ENCODE data around the gene RUBCNL. TPM values are rescaled to one million over a fixed set of nuclear protein-coding genes. Genes with fewer than 3 reads are reported as not detected.

Gene RUBCNL
- total and polyA plus RNA-seq, 2 of the 8 experiments (the other 6 are each of a cell fraction or from before 2014, with no cell fraction given) = 2.6 to 4.9 TPM

DNA sequence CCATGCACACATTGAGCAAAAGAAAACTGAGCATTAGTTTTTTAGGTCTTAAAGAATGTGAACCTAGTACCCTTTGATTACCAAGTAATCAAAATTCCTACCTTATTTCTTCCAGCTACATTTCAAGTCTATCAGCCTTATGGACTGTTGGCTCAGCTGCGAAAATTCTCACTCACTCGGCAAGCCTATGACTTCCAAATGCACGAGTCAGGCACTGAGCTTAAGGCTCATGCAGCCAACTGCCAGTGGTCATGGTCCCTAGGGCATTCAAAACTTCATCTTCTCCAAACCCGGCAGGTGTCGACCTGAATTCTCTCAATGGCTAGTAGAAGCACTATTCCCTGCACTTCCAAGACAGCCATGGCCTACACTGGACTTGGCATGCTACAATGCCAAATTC, 41.2 kb downstream of the RUBCNL start (continued):
- TF ChIP-seq, protein P1, sequence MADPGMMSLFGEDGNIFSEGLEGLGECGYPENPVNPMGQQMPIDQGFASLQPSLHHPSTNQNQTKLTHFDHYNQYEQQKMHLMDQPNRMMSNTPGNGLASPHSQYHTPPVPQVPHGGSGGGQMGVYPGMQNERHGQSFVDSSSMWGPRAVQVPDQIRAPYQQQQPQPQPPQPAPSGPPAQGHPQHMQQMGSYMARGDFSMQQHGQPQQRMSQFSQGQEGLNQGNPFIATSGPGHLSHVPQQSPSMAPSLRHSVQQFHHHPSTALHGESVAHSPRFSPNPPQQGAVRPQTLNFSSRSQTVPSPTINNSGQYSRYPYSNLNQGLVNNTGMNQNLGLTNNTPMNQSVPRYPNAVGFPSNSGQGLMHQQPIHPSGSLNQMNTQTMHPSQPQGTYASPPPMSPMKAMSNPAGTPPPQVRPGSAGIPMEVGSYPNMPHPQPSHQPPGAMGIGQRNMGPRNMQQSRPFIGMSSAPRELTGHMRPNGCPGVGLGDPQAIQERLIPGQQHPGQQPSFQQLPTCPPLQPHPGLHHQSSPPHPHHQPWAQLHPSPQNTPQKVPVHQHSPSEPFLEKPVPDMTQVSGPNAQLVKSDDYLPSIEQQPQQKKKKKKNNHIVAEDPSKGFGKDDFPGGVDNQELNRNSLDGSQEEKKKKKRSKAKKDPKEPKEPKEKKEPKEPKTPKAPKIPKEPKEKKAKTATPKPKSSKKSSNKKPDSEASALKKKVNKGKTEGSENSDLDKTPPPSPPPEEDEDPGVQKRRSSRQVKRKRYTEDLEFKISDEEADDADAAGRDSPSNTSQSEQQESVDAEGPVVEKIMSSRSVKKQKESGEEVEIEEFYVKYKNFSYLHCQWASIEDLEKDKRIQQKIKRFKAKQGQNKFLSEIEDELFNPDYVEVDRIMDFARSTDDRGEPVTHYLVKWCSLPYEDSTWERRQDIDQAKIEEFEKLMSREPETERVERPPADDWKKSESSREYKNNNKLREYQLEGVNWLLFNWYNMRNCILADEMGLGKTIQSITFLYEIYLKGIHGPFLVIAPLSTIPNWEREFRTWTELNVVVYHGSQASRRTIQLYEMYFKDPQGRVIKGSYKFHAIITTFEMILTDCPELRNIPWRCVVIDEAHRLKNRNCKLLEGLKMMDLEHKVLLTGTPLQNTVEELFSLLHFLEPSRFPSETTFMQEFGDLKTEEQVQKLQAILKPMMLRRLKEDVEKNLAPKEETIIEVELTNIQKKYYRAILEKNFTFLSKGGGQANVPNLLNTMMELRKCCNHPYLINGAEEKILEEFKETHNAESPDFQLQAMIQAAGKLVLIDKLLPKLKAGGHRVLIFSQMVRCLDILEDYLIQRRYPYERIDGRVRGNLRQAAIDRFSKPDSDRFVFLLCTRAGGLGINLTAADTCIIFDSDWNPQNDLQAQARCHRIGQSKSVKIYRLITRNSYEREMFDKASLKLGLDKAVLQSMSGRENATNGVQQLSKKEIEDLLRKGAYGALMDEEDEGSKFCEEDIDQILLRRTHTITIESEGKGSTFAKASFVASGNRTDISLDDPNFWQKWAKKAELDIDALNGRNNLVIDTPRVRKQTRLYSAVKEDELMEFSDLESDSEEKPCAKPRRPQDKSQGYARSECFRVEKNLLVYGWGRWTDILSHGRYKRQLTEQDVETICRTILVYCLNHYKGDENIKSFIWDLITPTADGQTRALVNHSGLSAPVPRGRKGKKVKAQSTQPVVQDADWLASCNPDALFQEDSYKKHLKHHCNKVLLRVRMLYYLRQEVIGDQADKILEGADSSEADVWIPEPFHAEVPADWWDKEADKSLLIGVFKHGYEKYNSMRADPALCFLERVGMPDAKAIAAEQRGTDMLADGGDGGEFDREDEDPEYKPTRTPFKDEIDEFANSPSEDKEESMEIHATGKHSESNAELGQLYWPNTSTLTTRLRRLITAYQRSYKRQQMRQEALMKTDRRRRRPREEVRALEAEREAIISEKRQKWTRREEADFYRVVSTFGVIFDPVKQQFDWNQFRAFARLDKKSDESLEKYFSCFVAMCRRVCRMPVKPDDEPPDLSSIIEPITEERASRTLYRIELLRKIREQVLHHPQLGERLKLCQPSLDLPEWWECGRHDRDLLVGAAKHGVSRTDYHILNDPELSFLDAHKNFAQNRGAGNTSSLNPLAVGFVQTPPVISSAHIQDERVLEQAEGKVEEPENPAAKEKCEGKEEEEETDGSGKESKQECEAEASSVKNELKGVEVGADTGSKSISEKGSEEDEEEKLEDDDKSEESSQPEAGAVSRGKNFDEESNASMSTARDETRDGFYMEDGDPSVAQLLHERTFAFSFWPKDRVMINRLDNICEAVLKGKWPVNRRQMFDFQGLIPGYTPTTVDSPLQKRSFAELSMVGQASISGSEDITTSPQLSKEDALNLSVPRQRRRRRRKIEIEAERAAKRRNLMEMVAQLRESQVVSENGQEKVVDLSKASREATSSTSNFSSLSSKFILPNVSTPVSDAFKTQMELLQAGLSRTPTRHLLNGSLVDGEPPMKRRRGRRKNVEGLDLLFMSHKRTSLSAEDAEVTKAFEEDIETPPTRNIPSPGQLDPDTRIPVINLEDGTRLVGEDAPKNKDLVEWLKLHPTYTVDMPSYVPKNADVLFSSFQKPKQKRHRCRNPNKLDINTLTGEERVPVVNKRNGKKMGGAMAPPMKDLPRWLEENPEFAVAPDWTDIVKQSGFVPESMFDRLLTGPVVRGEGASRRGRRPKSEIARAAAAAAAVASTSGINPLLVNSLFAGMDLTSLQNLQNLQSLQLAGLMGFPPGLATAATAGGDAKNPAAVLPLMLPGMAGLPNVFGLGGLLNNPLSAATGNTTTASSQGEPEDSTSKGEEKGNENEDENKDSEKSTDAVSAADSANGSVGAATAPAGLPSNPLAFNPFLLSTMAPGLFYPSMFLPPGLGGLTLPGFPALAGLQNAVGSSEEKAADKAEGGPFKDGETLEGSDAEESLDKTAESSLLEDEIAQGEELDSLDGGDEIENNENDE (IDR thresholded peaks at IDR 0.05; ENCODE audit: insufficient replicate concordance, low read length) = no peak
- TF ChIP-seq SUZ12 (IDR thresholded peaks at IDR 0.05; ENCODE audit: low read length) = no peak

Data from H1 (cell line).